ENCODE measurements around the gene HES4.

The HES4 gene

DNA sequence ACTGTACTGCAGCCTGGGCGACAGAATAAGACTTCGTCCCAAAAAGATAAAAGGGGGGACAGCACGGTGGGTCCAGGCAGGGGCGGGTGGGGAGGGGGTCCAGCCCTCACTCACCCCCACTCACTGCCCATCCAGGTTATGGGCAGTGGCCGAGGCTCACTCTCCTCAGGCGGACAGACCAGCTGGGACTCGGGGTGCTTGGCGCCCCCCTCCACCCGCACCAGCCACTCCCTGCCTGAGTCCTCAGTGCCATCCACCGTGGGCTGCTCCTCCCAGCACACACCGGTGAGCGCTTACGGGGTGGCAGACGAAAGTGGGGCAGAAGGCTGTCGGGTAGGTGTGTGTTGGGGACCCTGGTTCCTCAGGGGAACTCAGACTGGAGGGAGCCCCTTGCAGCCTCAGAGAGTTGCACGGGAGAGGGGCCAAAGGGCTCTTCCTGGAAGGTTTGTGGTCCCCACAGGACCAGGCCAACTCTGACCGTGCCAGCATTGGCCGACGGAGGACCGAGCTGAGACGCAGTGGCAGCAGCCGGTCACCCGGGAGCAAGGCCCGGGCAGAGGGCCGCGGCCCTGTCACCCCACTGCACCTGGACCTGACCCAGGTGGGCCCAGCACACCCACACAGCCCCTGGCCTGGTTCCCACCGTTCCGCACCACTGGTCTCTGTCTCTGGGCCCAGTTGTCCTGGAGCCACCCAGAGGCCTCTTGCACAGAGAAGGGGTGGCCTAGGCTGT is 27.0 kb downstream of the HES4 start:
- in situ Hi-C loops (cut with MboI; ENCODE audit: low pct_unique_long_range_greater_than_20kb, low sequenced_read_pairs, unreplicated experiment): loop anchor here (10.0 kb wide), 1 partner anchor 78 kb away; no protein-coding TSS in a partner anchor
- no peak for DNase-seq (ENCODE audit: low spot score)
- TF ChIP-seq, protein P1, sequence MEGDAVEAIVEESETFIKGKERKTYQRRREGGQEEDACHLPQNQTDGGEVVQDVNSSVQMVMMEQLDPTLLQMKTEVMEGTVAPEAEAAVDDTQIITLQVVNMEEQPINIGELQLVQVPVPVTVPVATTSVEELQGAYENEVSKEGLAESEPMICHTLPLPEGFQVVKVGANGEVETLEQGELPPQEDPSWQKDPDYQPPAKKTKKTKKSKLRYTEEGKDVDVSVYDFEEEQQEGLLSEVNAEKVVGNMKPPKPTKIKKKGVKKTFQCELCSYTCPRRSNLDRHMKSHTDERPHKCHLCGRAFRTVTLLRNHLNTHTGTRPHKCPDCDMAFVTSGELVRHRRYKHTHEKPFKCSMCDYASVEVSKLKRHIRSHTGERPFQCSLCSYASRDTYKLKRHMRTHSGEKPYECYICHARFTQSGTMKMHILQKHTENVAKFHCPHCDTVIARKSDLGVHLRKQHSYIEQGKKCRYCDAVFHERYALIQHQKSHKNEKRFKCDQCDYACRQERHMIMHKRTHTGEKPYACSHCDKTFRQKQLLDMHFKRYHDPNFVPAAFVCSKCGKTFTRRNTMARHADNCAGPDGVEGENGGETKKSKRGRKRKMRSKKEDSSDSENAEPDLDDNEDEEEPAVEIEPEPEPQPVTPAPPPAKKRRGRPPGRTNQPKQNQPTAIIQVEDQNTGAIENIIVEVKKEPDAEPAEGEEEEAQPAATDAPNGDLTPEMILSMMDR (IDR thresholded peaks at IDR 0.05; ENCODE audit: extremely low read depth, insufficient read depth, missing control alignments): no peak

DNA sequence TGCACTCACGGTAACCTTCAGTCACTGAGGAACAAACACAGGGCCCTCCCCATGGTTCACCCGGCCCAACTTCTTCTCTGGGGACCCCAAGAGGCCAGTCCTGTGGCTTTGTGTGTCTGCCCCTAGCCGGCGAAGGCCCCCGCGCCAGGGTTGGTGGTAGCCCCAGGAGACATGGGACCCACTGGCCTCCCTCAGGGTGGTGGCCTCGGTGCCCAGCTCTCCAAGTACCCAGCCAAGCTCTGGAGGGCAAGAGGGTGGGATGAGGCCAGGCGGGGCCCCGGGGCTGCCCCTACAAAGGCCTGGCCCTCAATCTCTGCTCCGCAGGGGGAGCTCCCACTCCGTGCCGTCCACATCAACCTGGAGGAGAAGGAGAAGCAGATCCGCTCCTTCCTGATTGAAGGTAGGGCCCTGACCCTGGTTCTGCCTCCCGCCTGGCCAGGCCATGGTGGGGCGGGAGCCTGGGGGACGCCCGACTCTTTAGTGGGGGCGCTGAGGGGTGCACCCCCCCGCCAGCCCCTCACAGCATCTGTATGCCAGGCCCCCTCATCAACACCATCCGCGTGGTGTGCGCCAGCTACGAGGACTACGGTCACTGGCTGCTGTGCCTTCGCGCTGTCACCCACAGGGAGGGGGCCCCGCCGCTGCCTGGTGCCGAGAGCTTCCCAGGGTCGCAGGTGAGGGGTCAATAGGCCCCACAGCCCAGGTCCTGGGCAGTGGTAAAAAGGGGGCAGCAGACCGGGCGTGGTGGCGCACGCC is 28.0 kb downstream of the HES4 start:
- TF ChIP-seq, protein P1 (IDR thresholded peaks at IDR 0.05; ENCODE audit: extremely low read depth, insufficient read depth, missing control alignments): no peak
- in situ Hi-C loops (cut with MboI; ENCODE audit: low pct_unique_long_range_greater_than_20kb, low sequenced_read_pairs, unreplicated experiment): loop anchor here (10.0 kb wide), 1 partner anchor 77 kb away; no protein-coding TSS in a partner anchor
- DNase-seq (ENCODE audit: low spot score): no peak

DNA sequence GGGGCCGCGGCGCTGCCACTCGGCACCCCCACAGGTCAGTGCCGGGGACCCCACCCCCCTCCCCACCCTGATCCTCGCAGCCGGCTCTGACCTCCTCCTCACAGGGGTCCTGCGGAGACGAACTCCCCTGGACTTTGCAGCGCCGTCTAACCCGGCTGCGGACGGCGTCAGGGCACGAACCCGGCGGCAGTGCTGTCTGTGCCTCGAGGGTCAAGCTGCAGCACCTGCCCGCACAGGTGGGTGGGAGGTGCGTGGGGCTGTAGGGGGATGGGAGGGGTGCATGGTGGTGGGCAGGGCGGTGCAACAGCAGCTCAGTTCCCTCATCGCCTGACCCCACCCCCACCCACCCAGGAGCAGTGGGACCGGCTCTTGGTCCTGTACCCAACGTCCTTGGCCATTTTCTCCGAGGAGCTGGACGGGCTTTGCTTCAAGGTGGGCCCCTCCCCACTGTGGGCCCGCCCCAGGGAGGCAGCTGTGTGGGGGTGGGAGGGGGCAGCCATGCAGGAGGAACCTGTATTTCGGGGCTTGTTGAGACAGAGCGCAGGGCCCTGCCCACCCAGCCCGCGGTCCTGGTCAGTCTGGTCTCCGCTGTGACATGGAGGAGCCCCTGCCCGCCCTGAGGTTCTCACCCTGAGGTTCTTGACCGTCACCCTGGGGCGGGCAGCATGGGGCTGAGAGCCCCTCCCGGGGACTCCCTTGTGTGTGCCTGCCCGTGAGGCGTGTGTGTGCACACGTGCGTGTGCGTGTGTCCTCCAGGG is 28.7 kb downstream of the HES4 start:
- in situ Hi-C loops (cut with MboI; ENCODE audit: low pct_unique_long_range_greater_than_20kb, low sequenced_read_pairs, unreplicated experiment): loop anchor here (10.0 kb wide), 1 partner anchor 76 kb away; no protein-coding TSS in a partner anchor
- TF ChIP-seq, protein P1 (IDR thresholded peaks at IDR 0.05; ENCODE audit: extremely low read depth, insufficient read depth, missing control alignments): no peak

DNA sequence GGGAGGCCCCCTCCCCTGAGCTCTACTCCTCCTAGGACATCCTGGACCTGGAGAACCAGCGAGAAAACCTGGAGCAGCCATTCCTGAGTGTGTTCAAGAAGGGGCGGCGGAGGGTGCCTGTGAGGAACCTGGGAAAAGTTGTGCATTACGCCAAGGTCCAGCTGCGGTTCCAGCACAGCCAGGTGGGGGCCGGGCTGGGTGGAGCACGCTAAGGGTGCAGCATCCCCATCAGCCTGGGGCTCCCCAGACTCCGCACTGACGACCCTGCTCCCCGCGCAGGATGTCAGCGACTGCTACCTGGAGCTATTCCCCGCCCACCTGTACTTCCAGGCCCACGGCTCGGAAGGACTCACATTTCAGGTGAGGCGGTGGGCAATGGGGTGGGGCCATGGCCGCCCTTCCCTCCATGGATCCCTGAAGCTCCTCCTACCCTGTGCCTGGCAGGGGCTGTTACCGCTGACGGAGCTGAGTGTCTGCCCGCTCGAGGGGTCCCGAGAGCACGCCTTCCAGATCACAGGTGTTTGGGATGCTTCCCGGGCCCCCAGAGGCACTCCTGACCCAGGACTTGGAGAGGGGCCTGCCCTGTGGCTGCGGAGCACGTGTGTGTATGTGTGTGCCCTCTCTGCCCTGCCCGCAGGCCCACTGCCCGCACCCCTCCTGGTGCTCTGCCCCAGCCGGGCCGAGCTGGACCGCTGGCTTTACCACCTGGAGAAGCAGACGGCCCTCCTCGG is 29.5 kb downstream of the HES4 start:
- TF ChIP-seq, protein P1 (IDR thresholded peaks at IDR 0.05; ENCODE audit: extremely low read depth, insufficient read depth, missing control alignments): no peak
- in situ Hi-C loops (cut with MboI; ENCODE audit: low pct_unique_long_range_greater_than_20kb, low sequenced_read_pairs, unreplicated experiment): loop anchor here (10.0 kb wide), 1 partner anchor 76 kb away; no protein-coding TSS in a partner anchor
- no peak for DNase-seq (ENCODE audit: low spot score)

More for the DNA sequence above, 28.7 kb downstream of the HES4 start:
- no peak for DNase-seq (ENCODE audit: low spot score)

DNA sequence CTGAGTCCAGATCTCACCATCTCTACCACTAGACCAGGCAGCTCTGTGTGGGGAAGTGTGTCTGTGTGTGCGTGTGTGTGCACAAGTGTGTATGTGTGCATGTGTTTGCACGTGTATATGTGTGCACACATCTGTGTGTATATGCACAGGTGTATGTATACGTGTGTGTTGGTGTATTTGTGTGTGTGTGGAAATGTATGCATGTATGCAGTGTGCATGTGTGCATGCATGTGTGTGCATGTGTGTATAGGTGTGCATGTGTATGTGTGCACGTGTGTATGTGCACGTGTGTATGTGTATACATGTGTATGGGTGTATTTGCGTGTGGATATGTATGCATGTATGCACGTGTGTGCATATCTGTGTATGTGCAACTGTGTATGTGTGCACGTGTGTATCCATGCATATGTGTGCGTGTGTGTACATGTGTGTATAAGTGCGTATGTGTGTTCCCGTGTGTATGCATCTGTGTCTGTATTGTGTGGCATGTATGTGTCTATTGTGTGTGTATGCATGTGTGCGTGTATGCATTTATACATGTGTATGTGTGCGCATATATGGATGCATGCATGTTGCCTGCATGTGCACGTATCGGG is 30.5 kb downstream of the HES4 start:
- TF ChIP-seq, protein P1 (IDR thresholded peaks at IDR 0.05; ENCODE audit: extremely low read depth, insufficient read depth, missing control alignments): no peak

More for the DNA sequence above, 30.5 kb downstream of the HES4 start:
- in situ Hi-C loops (cut with MboI; ENCODE audit: low pct_unique_long_range_greater_than_20kb, low sequenced_read_pairs, unreplicated experiment): no loop called here
- DNase-seq (ENCODE audit: low spot score): no peak
